Measurements from ENCODE around the gene MTMR8. TPM values are rescaled to one million over a fixed set of nuclear protein-coding genes. Genes with fewer than 3 reads are reported as not detected.

The MTMR8 gene
- 9.2 TPM for total RNA-seq

GRCh38 chrX:64394874-64395567 lies at the start of gene MTMR8:
MTMR8 (minus strand) TSS chrX:64395452; CDS start chrX:64395363, 89 bp downstream.

GRCh38 chrX:64230123-64230970 lies 164.9 kb downstream of the MTMR8 start, which contains the start of gene ASB12:
ASB12 (minus strand) TSS chrX:64230607; CDS start chrX:64225650, 4,957 bp downstream.

Other genes starting within 250 kb of the MTMR8 start
- 9.8 TPM for gene AMER1, start 189.7 kb downstream of the MTMR8 start, total RNA-seq
- gene ASB12, start 164.8 kb downstream of the MTMR8 start, total RNA-seq = 0.38 TPM